COLO668 (cell line): ENCODE data around the gene ZDHHC6.
"Not testable (repeated sequence)": the region's sequence is repeated elsewhere in the genome, so short reads cannot be mapped to it uniquely, and the experiment has no call there.

Experiments used
- DNase-seq: peaks from one replicate; lab custom pipeline; 2025; ENCODE audit not compliant: unreplicated experiment; lab: John Stamatoyannopoulos, UW

ZDHHC6 gene

DNA sequence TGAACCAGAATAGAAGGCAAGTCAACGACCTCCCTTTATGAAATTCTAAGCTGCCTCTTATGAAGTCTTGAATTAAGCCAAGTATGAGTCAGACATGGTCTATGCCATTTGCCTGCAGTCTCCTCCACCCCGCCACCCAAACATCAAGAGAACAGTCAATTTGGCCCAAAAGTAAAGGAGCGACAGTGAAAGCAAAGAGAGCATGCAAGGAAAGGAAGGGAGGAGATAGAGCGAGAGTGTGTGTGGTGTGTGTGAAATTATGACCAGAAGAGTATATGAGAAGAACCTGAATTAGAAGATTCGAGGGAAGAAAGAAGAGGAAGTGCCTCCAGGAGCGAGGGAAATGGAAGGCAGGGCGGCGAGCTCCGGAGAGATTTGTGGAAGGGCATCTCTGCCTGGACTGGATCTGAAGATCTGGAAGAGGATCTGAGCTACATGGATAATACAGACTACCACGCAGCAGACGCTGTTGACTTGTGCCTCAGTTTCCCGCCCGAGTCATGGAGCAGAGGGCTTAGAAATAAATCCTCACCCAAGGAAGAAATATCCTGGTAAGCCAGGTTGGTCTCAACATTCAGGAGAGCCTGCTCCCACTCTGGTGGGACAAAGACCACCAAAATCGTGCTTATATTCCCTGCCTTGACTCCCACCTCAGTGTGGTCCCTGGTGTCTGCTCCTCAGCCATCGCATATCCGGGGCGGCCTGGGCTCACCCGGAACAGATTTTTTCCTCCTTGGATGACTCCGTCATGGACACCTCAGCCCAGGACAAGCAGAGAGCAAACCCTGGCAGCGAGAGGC is 459 bp downstream of the ZDHHC6 start:
- DNase-seq, result peak; percentile 0

DNA sequence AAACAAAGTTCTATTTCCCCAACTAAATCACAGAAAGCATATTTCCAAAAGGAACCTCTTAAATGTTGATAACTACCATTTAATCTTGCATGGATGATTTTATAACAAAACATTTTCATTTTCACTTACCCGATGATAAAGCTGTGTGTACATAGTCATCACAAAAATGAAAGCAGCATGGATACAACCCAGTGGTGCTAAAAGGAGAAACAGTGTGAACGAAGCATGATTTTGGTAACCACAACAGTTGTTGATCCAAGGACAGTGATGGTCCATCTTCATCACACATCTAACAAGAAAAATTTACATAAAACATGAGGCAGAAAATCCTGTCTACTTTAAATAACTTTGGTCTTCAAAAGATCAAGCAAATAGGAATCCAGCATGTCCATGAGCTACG is 4.7 kb downstream of the ZDHHC6 start:
- no peak for DNase-seq

- DNase-seq, result no peak
Measured at GRCh38 chr10:112441520-112441919, 5.2 kb downstream of the ZDHHC6 start.

GRCh38 chr10:112438356-112438755 is 8.4 kb downstream of the ZDHHC6 start:
- DNase-seq, result no peak

GRCh38 chr10:112434988-112435619 is 11.6 kb downstream of the ZDHHC6 start:
- DNase-seq, result no peak

DNA sequence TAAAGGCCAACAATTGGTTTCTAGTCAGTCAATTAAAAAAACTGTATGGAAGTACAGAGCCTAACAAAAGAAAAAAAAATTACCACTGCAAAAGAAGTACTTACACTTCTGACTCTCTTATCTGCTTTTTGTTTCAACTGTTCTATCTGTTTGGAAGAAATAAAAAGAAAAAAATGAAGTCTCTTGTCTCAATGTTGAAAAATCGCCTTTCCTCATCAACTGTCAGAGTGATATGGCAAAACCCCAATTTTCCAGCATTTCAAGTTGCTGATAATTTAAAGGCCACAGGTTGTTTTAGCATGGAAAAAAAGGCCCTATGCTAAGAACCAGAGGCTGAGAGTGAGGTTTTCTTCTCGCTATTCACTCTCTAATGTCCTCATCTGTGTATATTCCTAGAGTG is 13.6 kb downstream of the ZDHHC6 start:
- DNase-seq, result no peak

DNA sequence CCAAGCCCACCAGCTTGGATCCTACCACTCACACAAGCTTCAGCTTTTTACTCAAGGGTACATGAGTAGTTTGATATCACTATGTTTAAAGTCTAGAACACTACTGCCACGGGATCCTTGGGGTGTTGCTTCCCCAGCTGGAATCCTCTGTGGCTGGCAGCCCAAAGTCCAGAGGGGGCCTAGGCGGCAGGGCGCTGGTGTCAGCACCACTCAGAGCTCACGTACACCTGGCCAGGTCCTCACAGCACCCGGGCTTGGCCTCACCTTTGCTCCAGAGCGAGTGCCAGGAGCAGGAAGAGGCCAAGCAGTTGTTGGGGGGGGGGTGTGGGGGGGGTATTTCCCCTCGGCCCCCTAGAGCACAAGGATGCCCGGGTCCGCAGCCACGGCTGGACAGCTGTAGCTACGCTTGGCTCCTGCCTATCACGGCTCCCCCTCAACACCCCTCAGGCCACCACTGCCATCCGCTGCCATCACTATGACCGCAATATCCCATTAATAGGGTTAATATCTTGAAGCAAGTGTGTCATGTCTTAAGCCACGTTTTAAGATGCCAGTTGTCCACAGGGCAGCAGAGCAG is 17.0 kb downstream of the ZDHHC6 start:
- no peak for DNase-seq

DNA sequence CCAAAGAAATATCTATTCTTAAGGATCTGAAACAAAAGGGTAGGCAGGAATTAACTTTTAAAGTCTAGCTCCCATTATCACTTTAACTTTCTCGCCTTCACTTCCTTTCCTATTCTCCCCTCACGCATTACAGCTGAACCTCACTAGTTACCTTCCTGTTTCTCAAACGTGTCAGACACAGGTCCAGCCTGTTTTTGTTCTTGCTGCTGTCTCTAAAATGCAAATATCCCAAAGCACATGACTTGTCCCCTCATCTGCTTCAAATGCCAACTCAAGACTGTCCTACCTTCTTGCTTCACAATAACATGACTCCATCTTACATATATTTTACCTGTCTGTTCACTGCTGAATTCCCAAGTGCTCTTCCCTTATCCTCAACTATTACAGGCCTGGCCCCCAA is 17.6 kb downstream of the ZDHHC6 start:
- no peak for DNase-seq

DNA sequence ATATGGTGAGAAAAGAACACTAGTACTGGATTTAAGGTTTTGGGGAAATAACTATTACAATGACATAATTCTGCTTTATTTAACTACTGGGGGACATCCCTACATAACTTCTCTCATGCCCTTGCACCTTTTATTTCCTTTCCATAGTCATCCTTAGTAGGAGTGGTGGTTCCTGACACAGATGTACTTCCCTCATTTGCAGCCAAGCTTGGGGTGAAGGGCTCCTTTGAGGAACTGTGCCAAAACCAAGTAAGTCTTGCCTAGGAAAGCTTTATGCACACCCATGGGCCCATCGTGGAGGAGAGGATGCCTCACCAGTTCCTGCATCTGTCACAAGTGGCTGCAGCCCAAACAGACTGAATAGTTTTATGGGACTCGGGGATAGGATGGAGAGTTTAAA is 20.6 kb downstream of the ZDHHC6 start:
- DNase-seq, result no peak

- DNase-seq, result no peak
Measured at GRCh38 chr10:112424651-112425050, 22.1 kb downstream of the ZDHHC6 start.

- no peak for DNase-seq
Measured at GRCh38 chr10:112421731-112422130, 25.0 kb downstream of the ZDHHC6 start.

DNA sequence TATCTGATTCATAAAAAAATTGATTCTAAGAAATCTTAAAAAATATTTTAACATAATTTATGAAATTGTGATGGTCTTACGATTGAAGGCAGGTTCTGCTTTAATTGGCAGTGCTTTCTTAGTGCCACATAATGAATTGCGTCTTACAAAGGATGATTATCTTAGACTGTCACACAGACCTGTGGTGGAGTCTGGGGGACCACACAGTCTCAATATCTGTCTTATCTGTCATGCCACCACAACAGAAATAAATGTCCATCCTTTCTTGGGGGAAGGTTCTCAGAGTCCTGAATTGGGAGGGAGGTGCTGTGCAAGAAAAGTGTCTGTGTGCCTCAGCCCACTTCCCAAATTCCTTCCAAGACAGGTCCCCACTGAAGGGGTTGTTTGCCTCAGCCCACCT is 34.0 kb downstream of the ZDHHC6 start:
- DNase-seq, result no peak

DNA sequence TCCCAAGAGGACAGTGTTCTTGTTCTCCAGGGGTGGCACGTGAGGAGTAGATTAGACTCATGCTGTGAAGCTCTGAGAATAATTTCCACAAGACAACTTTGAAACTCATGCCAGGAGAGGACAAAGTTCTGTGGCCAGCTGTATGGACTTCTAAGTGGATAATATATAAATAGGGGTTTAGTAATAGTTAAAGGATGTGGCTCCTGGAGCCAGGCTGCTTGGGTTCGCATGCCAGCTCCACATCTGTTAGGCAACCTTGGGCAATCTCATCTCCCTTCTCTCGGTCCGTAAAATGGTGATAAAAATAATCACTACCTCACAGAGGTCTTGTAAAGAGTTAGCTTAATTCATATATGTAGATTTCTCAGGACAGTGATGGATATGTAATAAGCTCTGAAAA is 37.0 kb downstream of the ZDHHC6 start:
- no peak for DNase-seq

DNA sequence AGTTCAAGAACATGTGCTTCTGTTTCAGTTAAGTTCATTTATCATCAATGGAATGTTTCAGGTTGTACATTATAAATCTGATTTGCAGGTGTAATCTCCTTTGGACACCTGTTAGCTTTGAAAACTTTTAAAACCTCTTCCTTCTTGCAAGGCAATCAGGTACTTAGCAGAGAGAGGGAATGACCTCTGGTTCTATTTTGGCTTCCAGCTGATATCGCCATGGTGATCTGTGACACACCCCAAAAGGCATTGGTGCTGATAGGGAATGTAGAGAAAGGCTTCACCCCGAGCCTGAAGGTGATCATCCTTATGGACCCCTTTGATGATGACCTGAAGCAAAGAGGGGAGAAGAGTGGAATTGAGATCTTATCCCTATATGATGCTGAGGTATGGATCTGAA is 37.4 kb downstream of the ZDHHC6 start:
- DNase-seq, result no peak

GRCh38 chr10:112407696-112408095 is 39.0 kb downstream of the ZDHHC6 start:
- no peak for DNase-seq

GRCh38 chr10:112406806-112407205 is 39.9 kb downstream of the ZDHHC6 start:
- not testable (repeated sequence) for DNase-seq

GRCh38 chr10:112404617-112405016 is 42.1 kb downstream of the ZDHHC6 start:
- no peak for DNase-seq

DNA sequence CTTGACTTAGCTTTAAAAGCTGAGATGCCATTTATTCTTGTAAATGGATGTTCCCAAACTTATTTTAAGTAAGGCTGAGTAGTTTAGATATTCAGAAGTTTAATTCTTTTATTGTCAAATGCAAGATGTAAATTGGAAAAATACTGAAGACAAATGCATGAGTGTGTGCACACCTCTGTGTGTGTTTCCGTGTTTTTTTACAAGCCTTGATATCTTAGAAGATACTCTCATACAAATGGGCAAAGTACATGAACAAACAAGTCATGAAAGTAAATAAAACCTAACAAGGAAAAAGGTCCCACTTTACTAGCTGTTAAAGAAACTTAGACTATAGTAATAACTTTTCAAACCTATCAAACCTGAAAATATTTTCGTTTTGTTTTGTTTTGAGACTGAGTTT is 43.8 kb downstream of the ZDHHC6 start:
- DNase-seq, result no peak

DNA sequence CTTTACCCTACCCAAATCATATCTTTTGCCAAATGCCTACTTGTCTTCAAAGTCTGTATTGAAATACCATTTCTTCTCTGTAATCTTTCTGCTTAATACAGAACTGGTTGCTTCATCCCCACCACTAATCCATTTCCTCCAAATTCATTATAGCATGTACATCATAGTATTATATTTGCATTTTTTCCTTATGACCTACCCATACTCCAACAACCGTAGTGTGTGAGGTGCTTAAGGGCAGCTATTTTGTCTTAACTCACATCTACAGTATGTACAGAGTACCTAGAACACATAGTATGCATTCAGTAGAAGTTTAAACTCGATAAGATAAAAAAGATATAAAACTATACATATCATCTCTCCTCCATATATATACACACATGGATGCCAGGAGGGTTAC is 49.1 kb downstream of the ZDHHC6 start:
- DNase-seq, result no peak

- no peak for DNase-seq
Measured at GRCh38 chr10:112395809-112396530, 50.7 kb downstream of the ZDHHC6 start.

DNA sequence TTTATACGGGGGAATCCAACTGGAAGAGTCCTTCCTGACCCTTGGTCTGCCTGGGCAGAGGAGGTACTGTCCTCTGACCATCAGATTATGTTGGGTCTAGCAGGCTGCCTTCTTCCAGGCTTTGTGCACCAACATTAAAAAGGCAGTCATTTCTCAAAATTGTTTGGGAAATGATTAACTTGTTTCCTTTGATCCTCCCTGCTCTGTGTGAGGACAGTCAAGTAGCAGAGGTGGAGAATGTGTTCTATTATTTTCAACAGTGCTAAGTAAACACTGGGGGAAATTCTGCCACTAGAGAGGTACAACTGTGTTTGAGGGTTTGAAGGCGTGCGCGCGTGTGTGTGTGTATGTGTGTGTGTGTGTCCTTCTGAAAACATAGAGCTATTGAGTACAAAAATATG is 52.2 kb downstream of the ZDHHC6 start:
- peak; percentile 73 for DNase-seq

- DNase-seq, result no peak
Measured at GRCh38 chr10:112393827-112394226, 52.9 kb downstream of the ZDHHC6 start.
